ENCODE measurements around the gene TMC3.
A peak's percentile ranks its signal among the peaks of the same experiment; 100 is the strongest.

TMC3 gene

GRCh38 chr15:81329446-81329845 lies 44.6 kb downstream of the TMC3 start:
- Histone ChIP-seq H3K9me3 (ENCODE audit: control insufficient read depth in 1 of 2, low read length in 2 of 2) (no peaks in the 10 kb centered on the region), H3K9ac (ENCODE audit: low read depth in 1 of 2, low read length in 2 of 2) (no peak overlapping the region), H3K4me3 (ENCODE audit: low read depth in 1 of 2, low read length in 2 of 2) (no peak overlapping the region), H3K4me1 (ENCODE audit: control insufficient read depth in 1 of 2, insufficient read depth in 2 of 2, low read length in 2 of 2) (peaks cover 5 to 11% of the 10 kb centered on the region in 2 donors), H3K27ac (ENCODE audit: low read depth, low read length) (no peak overlapping the region), H3K36me3 (ENCODE audit: control insufficient read depth in 1 of 2, insufficient read depth in 2 of 2, low read length in 2 of 2) (no peaks in the 10 kb centered on the region), H3K27me3 (ENCODE audit: control insufficient read depth in 1 of 2, insufficient read depth in 2 of 2, low read length in 2 of 2) (no peaks in the 10 kb centered on the region)

GRCh38 chr15:81327516-81327915 lies 46.5 kb downstream of the TMC3 start:
- Histone ChIP-seq H3K9ac (ENCODE audit: low read depth in 1 of 2, low read length in 2 of 2) (no peak overlapping the region), H3K36me3 (ENCODE audit: control insufficient read depth in 1 of 2, insufficient read depth in 2 of 2, low read length in 2 of 2) (no peaks in the 10 kb centered on the region), H3K27ac (ENCODE audit: low read depth, low read length) (no peak overlapping the region), H3K9me3 (ENCODE audit: control insufficient read depth in 1 of 2, low read length in 2 of 2) (no peaks in the 10 kb centered on the region), H3K27me3 (ENCODE audit: control insufficient read depth in 1 of 2, insufficient read depth in 2 of 2, low read length in 2 of 2) (no peaks in the 10 kb centered on the region), H3K4me1 (ENCODE audit: control insufficient read depth in 1 of 2, insufficient read depth in 2 of 2, low read length in 2 of 2) (peaks cover 10 to 13% of the 10 kb centered on the region in 2 donors), H3K4me3 (ENCODE audit: low read depth in 1 of 2, low read length in 2 of 2) (no peak overlapping the region)

GRCh38 chr15:81326466-81327212 lies 47.4 kb downstream of the TMC3 start:
- Histone ChIP-seq H3K4me3 (ENCODE audit: low read depth in 1 of 2, low read length in 2 of 2) (no peak overlapping the region), H3K36me3 (ENCODE audit: control insufficient read depth in 1 of 2, insufficient read depth in 2 of 2, low read length in 2 of 2) (peaks cover 0 to 5% of the 10 kb centered on the region in 2 donors), H3K9ac (ENCODE audit: low read depth in 1 of 2, low read length in 2 of 2) (no peak overlapping the region), H3K27me3 (ENCODE audit: control insufficient read depth in 1 of 2, insufficient read depth in 2 of 2, low read length in 2 of 2) (no peaks in the 10 kb centered on the region), H3K27ac (ENCODE audit: low read depth, low read length) (no peak overlapping the region), H3K9me3 (ENCODE audit: control insufficient read depth in 1 of 2, low read length in 2 of 2) (no peaks in the 10 kb centered on the region), H3K4me1 (ENCODE audit: control insufficient read depth in 1 of 2, insufficient read depth in 2 of 2, low read length in 2 of 2) (peaks cover 18 to 19% of the 10 kb centered on the region in 2 donors)

- no peaks in the 10 kb centered on the region for H3K9me3 ChIP-seq (ENCODE audit: control insufficient read depth in 1 of 2, low read length in 2 of 2)
- H3K4me1 ChIP-seq (ENCODE audit: control insufficient read depth in 1 of 2, insufficient read depth in 2 of 2, low read length in 2 of 2), result peaks cover 18 to 19% of the 10 kb centered on the region in 2 donors
- H3K27me3 ChIP-seq (ENCODE audit: control insufficient read depth in 1 of 2, insufficient read depth in 2 of 2, low read length in 2 of 2), result no peaks in the 10 kb centered on the region
- H3K9ac ChIP-seq (ENCODE audit: low read depth in 1 of 2, low read length in 2 of 2), result peak within 1 kb of the TSS; percentile 83 to 96
- H3K4me3 ChIP-seq (ENCODE audit: low read depth in 1 of 2, low read length in 2 of 2), result peak within 1 kb of the TSS; percentile 91 to 94
- H3K27ac ChIP-seq (ENCODE audit: low read depth, low read length), result no peak within 1 kb of the TSS
- H3K36me3 ChIP-seq (ENCODE audit: control insufficient read depth in 1 of 2, insufficient read depth in 2 of 2, low read length in 2 of 2), result peaks cover 5 to 23% of the 10 kb centered on the region in 2 donors
These were observed 49.8 kb downstream of the TMC3 start, which contains the start of gene STARD5 for GRCh38 chr15:81323944-81324881. STARD5 (minus strand) TSS chr15:81324141; CDS start chr15:81324099, 42 bp downstream.

- H3K27me3 ChIP-seq (ENCODE audit: control insufficient read depth in 1 of 2, insufficient read depth in 2 of 2, low read length in 2 of 2), result no peaks in the 10 kb centered on the region
- peak overlapping the region; percentile 91 for H3K4me3 ChIP-seq (ENCODE audit: low read depth in 1 of 2, low read length in 2 of 2)
- H3K27ac ChIP-seq (ENCODE audit: low read depth, low read length), result no peak overlapping the region
- H3K36me3 ChIP-seq (ENCODE audit: control insufficient read depth in 1 of 2, insufficient read depth in 2 of 2, low read length in 2 of 2), result peaks cover 8 to 30% of the 10 kb centered on the region in 2 donors
- no peaks in the 10 kb centered on the region for H3K9me3 ChIP-seq (ENCODE audit: control insufficient read depth in 1 of 2, low read length in 2 of 2)
- peak overlapping the region; percentile 83 to 96 for H3K9ac ChIP-seq (ENCODE audit: low read depth in 1 of 2, low read length in 2 of 2)
- peaks cover 19 to 21% of the 10 kb centered on the region in 2 donors for H3K4me1 ChIP-seq (ENCODE audit: control insufficient read depth in 1 of 2, insufficient read depth in 2 of 2, low read length in 2 of 2)
These were observed 50.5 kb downstream of the TMC3 start for GRCh38 chr15:81323559-81323943.

GRCh38 chr15:81322676-81323253 lies 51.2 kb downstream of the TMC3 start:
- no peak overlapping the region for H3K27ac ChIP-seq (ENCODE audit: low read depth, low read length)
- H3K4me3 ChIP-seq (ENCODE audit: low read depth in 1 of 2, low read length in 2 of 2), result peak overlapping the region; percentile 91
- no peaks in the 10 kb centered on the region for H3K9me3 ChIP-seq (ENCODE audit: control insufficient read depth in 1 of 2, low read length in 2 of 2)
- H3K4me1 ChIP-seq (ENCODE audit: control insufficient read depth in 1 of 2, insufficient read depth in 2 of 2, low read length in 2 of 2), result peaks cover 19 to 23% of the 10 kb centered on the region in 2 donors
- no peaks in the 10 kb centered on the region for H3K27me3 ChIP-seq (ENCODE audit: control insufficient read depth in 1 of 2, insufficient read depth in 2 of 2, low read length in 2 of 2)
- H3K9ac ChIP-seq (ENCODE audit: low read depth in 1 of 2, low read length in 2 of 2), result peak overlapping the region; percentile 49 to 83
- peaks cover 14 to 38% of the 10 kb centered on the region in 2 donors for H3K36me3 ChIP-seq (ENCODE audit: control insufficient read depth in 1 of 2, insufficient read depth in 2 of 2, low read length in 2 of 2)

GRCh38 chr15:81321667-81322066 lies 52.3 kb downstream of the TMC3 start:
- no peak overlapping the region for H3K9ac ChIP-seq (ENCODE audit: low read depth in 1 of 2, low read length in 2 of 2)
- peaks cover 13 to 24% of the 10 kb centered on the region in 2 donors for H3K4me1 ChIP-seq (ENCODE audit: control insufficient read depth in 1 of 2, insufficient read depth in 2 of 2, low read length in 2 of 2)
- peak overlapping the region; percentile 91 for H3K4me3 ChIP-seq (ENCODE audit: low read depth in 1 of 2, low read length in 2 of 2)
- H3K36me3 ChIP-seq (ENCODE audit: control insufficient read depth in 1 of 2, insufficient read depth in 2 of 2, low read length in 2 of 2), result peaks cover 18 to 46% of the 10 kb centered on the region in 2 donors
- H3K27me3 ChIP-seq (ENCODE audit: control insufficient read depth in 1 of 2, insufficient read depth in 2 of 2, low read length in 2 of 2), result no peaks in the 10 kb centered on the region
- H3K27ac ChIP-seq (ENCODE audit: low read depth, low read length), result no peak overlapping the region
- no peaks in the 10 kb centered on the region for H3K9me3 ChIP-seq (ENCODE audit: control insufficient read depth in 1 of 2, low read length in 2 of 2)

GRCh38 chr15:81317642-81318017 lies 56.4 kb downstream of the TMC3 start:
- H3K27ac ChIP-seq (ENCODE audit: low read depth, low read length), result no peak overlapping the region
- peaks cover 27 to 81% of the 10 kb centered on the region in 2 donors for H3K36me3 ChIP-seq (ENCODE audit: control insufficient read depth in 1 of 2, insufficient read depth in 2 of 2, low read length in 2 of 2)
- H3K4me1 ChIP-seq (ENCODE audit: control insufficient read depth in 1 of 2, insufficient read depth in 2 of 2, low read length in 2 of 2), result peaks cover 15 to 17% of the 10 kb centered on the region in 2 donors
- no peak overlapping the region for H3K9ac ChIP-seq (ENCODE audit: low read depth in 1 of 2, low read length in 2 of 2)
- no peak overlapping the region for H3K4me3 ChIP-seq (ENCODE audit: low read depth in 1 of 2, low read length in 2 of 2)
- no peaks in the 10 kb centered on the region for H3K27me3 ChIP-seq (ENCODE audit: control insufficient read depth in 1 of 2, insufficient read depth in 2 of 2, low read length in 2 of 2)
- H3K9me3 ChIP-seq (ENCODE audit: control insufficient read depth in 1 of 2, low read length in 2 of 2), result no peaks in the 10 kb centered on the region

- H3K36me3 ChIP-seq (ENCODE audit: control insufficient read depth in 1 of 2, insufficient read depth in 2 of 2, low read length in 2 of 2), result peaks cover 32 to 87% of the 10 kb centered on the region in 2 donors
- H3K4me1 ChIP-seq (ENCODE audit: control insufficient read depth in 1 of 2, insufficient read depth in 2 of 2, low read length in 2 of 2), result peaks cover 8 to 9% of the 10 kb centered on the region in 2 donors
- H3K27ac ChIP-seq (ENCODE audit: low read depth, low read length), result no peak overlapping the region
These were observed 57.7 kb downstream of the TMC3 start for GRCh38 chr15:81316267-81316666.

More at GRCh38 chr15:81316267-81316666, 57.7 kb downstream of the TMC3 start:
- Histone ChIP-seq H3K4me3 (ENCODE audit: low read depth in 1 of 2, low read length in 2 of 2) (no peak overlapping the region), H3K27me3 (ENCODE audit: control insufficient read depth in 1 of 2, insufficient read depth in 2 of 2, low read length in 2 of 2) (no peaks in the 10 kb centered on the region), H3K9me3 (ENCODE audit: control insufficient read depth in 1 of 2, low read length in 2 of 2) (no peaks in the 10 kb centered on the region), H3K9ac (ENCODE audit: low read depth in 1 of 2, low read length in 2 of 2) (no peak overlapping the region)

Measured in duodenal mucosa (tissue), 2 donors.